ENCODE data around the gene ST6GALNAC3.

ST6GALNAC3 gene

GRCh38 chr1:76430531-76430930 lies 356.0 kb downstream of the ST6GALNAC3 start:
- Histone ChIP-seq H3K27me3 (ENCODE audit: control insufficient read depth, low read length) (no peaks in the 10 kb centered on the region), H3K4me2 (ENCODE audit: low read length) (no peak overlapping the region), H3F3A (ENCODE audit: control insufficient read depth, insufficient read depth) (no peaks in the 10 kb centered on the region), H3K9me3 (ENCODE audit: control insufficient read depth, insufficient read depth, low read length) (no peaks in the 10 kb centered on the region), H3K4me1 (ENCODE audit: control insufficient read depth, low read length) (no peaks in the 10 kb centered on the region), H3K27ac (ENCODE audit: low read depth, low read length) (no peak overlapping the region), H4K20me1 (ENCODE audit: control insufficient read depth, insufficient read depth, low read depth, low read length) (no peaks in the 10 kb centered on the region), H3K9me2 (replicated peaks; ENCODE audit: control insufficient read depth, low read length) (no peaks in the 10 kb centered on the region), H3K79me2 (ENCODE audit: control insufficient read depth, low read length) (no peaks in the 10 kb centered on the region), H3K36me3 (ENCODE audit: control insufficient read depth, low read length) (no peaks in the 10 kb centered on the region), H3K4me3 (ENCODE audit: low read length) (no peak overlapping the region)
- TF ChIP-seq EZH2phosphoT487 (IDR thresholded peaks at IDR 0.05; ENCODE audit: borderline replicate concordance, low read length) (no peak), CTCF (IDR thresholded peaks at IDR 0.05; ENCODE audit: low read depth, low read length, poor library complexity, severe bottlenecking) (no peak)

GRCh38 chr1:76433526-76433925 lies 359.0 kb downstream of the ST6GALNAC3 start:
- Histone ChIP-seq H3K79me2 (ENCODE audit: control insufficient read depth, low read length) (no peaks in the 10 kb centered on the region), H3F3A (ENCODE audit: control insufficient read depth, insufficient read depth) (no peaks in the 10 kb centered on the region), H3K4me2 (ENCODE audit: low read length) (no peak overlapping the region), H4K20me1 (ENCODE audit: control insufficient read depth, insufficient read depth, low read depth, low read length) (no peaks in the 10 kb centered on the region), H3K36me3 (ENCODE audit: control insufficient read depth, low read length) (no peaks in the 10 kb centered on the region), H3K27ac (ENCODE audit: low read depth, low read length) (no peak overlapping the region), H3K27me3 (ENCODE audit: control insufficient read depth, low read length) (no peaks in the 10 kb centered on the region), H3K4me1 (ENCODE audit: control insufficient read depth, low read length) (no peaks in the 10 kb centered on the region), H3K4me3 (ENCODE audit: low read length) (no peak overlapping the region), H3K9me3 (ENCODE audit: control insufficient read depth, insufficient read depth, low read length) (no peaks in the 10 kb centered on the region), H3K9me2 (replicated peaks; ENCODE audit: control insufficient read depth, low read length) (no peaks in the 10 kb centered on the region)
- TF ChIP-seq EZH2phosphoT487 (IDR thresholded peaks at IDR 0.05; ENCODE audit: borderline replicate concordance, low read length) (no peak), CTCF (IDR thresholded peaks at IDR 0.05; ENCODE audit: low read depth, low read length, poor library complexity, severe bottlenecking) (no peak)

- H3K4me3 ChIP-seq (ENCODE audit: low read length), result no peak overlapping the region
- no peak overlapping the region for H3K27ac ChIP-seq (ENCODE audit: low read depth, low read length)
- TF ChIP-seq EZH2phosphoT487 (IDR thresholded peaks at IDR 0.05; ENCODE audit: borderline replicate concordance, low read length) (no peak), CTCF (IDR thresholded peaks at IDR 0.05; ENCODE audit: low read depth, low read length, poor library complexity, severe bottlenecking) (no peak)
- no peaks in the 10 kb centered on the region for H3K27me3 ChIP-seq (ENCODE audit: control insufficient read depth, low read length)
- H3F3A ChIP-seq (ENCODE audit: control insufficient read depth, insufficient read depth), result no peaks in the 10 kb centered on the region
- no peaks in the 10 kb centered on the region for H3K9me3 ChIP-seq (ENCODE audit: control insufficient read depth, insufficient read depth, low read length)
- H3K4me2 ChIP-seq (ENCODE audit: low read length), result no peak overlapping the region
- H3K36me3 ChIP-seq (ENCODE audit: control insufficient read depth, low read length), result no peaks in the 10 kb centered on the region
- no peaks in the 10 kb centered on the region for H3K79me2 ChIP-seq (ENCODE audit: control insufficient read depth, low read length)
- H4K20me1 ChIP-seq (ENCODE audit: control insufficient read depth, insufficient read depth, low read depth, low read length), result no peaks in the 10 kb centered on the region
- H3K9me2 ChIP-seq (replicated peaks; ENCODE audit: control insufficient read depth, low read length), result no peaks in the 10 kb centered on the region
- no peaks in the 10 kb centered on the region for H3K4me1 ChIP-seq (ENCODE audit: control insufficient read depth, low read length)
These were observed 368.7 kb downstream of the ST6GALNAC3 start for GRCh38 chr1:76443217-76443616.

- H3K27ac ChIP-seq (ENCODE audit: low read depth, low read length), result no peak overlapping the region
- H4K20me1 ChIP-seq (ENCODE audit: control insufficient read depth, insufficient read depth, low read depth, low read length), result no peaks in the 10 kb centered on the region
- H3K36me3 ChIP-seq (ENCODE audit: control insufficient read depth, low read length), result no peaks in the 10 kb centered on the region
- H3K27me3 ChIP-seq (ENCODE audit: control insufficient read depth, low read length), result no peaks in the 10 kb centered on the region
- TF ChIP-seq CTCF (IDR thresholded peaks at IDR 0.05; ENCODE audit: low read depth, low read length, poor library complexity, severe bottlenecking) (no peak), EZH2phosphoT487 (IDR thresholded peaks at IDR 0.05; ENCODE audit: borderline replicate concordance, low read length) (no peak)
- no peak overlapping the region for H3K4me3 ChIP-seq (ENCODE audit: low read length)
- no peaks in the 10 kb centered on the region for H3K79me2 ChIP-seq (ENCODE audit: control insufficient read depth, low read length)
- no peaks in the 10 kb centered on the region for H3K9me2 ChIP-seq (replicated peaks; ENCODE audit: control insufficient read depth, low read length)
- no peaks in the 10 kb centered on the region for H3F3A ChIP-seq (ENCODE audit: control insufficient read depth, insufficient read depth)
- no peak overlapping the region for H3K4me2 ChIP-seq (ENCODE audit: low read length)
- no peaks in the 10 kb centered on the region for H3K9me3 ChIP-seq (ENCODE audit: control insufficient read depth, insufficient read depth, low read length)
- H3K4me1 ChIP-seq (ENCODE audit: control insufficient read depth, low read length), result no peaks in the 10 kb centered on the region
These were observed 370.2 kb downstream of the ST6GALNAC3 start for GRCh38 chr1:76444773-76445172.
